Karpas-422 (cell line): ENCODE measurements around the gene RYR2. TPM values are rescaled to one million over a fixed set of nuclear protein-coding genes. Genes with fewer than 3 reads are reported as not detected.

Experiments used
- DNase-seq: peaks from one replicate; pipeline ENCODE4 v3.0.0-alpha.2; 2015
- H2AFZ ChIP-seq: fragments of 200-600 bp; sonication (generic); 2 replicates; pipeline ENCODE4 v1.6.1; 2014; ENCODE audit warnings: antibody characterized with exemption, low read length, mixed read lengths
- H3K27ac ChIP-seq: fragments of 200-600 bp; sonication (generic); 2 replicates; pipeline ENCODE4 v1.5.1; 2014; ENCODE audit warnings: mild to moderate bottlenecking, low read length, moderate library complexity
- H3K27me3 ChIP-seq: fragments of 200-600 bp; sonication (generic); 2 replicates; pipeline ENCODE4 v1.6.1; 2014; ENCODE audit warnings: low read length, mixed read lengths
- H3K36me3 ChIP-seq: fragments of 200-600 bp; sonication (generic); 2 replicates; pipeline ENCODE4 v1.6.1; 2014; ENCODE audit warnings: low read length, mixed read lengths; ENCODE audit not compliant: insufficient read depth
- H3K4me1 ChIP-seq: fragments of 200-600 bp; sonication (generic); 2 replicates; pipeline ENCODE4 v1.6.1; 2014; ENCODE audit warnings: mild to moderate bottlenecking, low read length, mixed read lengths
- H3K4me2 ChIP-seq: fragments of 200-600 bp; sonication (generic); 2 replicates; pipeline ENCODE4 v1.6.1; 2014; ENCODE audit warnings: low read length, low read depth, mild to moderate bottlenecking; ENCODE audit not compliant: poor library complexity, severe bottlenecking
- H3K4me3 ChIP-seq: fragments of 200-600 bp; sonication (generic); 2 replicates; pipeline ENCODE4 v1.5.1; 2014; ENCODE audit warnings: mild to moderate bottlenecking, antibody characterized with exemption, low read length, mixed read lengths
- H3K79me2 ChIP-seq: fragments of 200-600 bp; sonication (generic); 2 replicates; pipeline ENCODE4 v1.6.1; 2014; ENCODE audit warnings: mild to moderate bottlenecking, low read length, mixed read lengths
- H3K9ac ChIP-seq: fragments of 200-600 bp; sonication (generic); 2 replicates; pipeline ENCODE4 v1.6.0; 2014; ENCODE audit warnings: low read length
- H3K9me2 ChIP-seq: fragments of 200-600 bp; sonication (generic), shearing (Covaris generic); replicated peaks from 2 replicates; pipeline ENCODE4 v1.6.0; 2014; ENCODE audit warnings: mild to moderate bottlenecking, low read length, moderate library complexity; ENCODE audit not compliant: insufficient read depth
- H3K9me3 ChIP-seq: fragments of 300-700, 200-600 bp; sonication (generic); 2 replicates; pipeline ENCODE4 v1.6.1; 2014; ENCODE audit warnings: low read length, mixed read lengths
- H4K20me1 ChIP-seq: fragments of 200-600 bp; sonication (generic); 2 replicates; pipeline ENCODE4 v1.6.1; 2014; ENCODE audit warnings: mild to moderate bottlenecking, antibody characterized with exemption, low read length, low read depth; ENCODE audit not compliant: insufficient read depth
- total RNA-seq: library from RNA; depleted of rRNA; stranded (reverse); fragments of >200 nt; shearing (Covaris generic); gene quantifications from 2 replicates; pipeline ENCODE4 v1.2.3, GENCODE V29; 2014; ENCODE audit warnings: low replicate concordance

The RYR2 gene
- total RNA-seq, 1 experiment from 2014 or later = not detected

DNA sequence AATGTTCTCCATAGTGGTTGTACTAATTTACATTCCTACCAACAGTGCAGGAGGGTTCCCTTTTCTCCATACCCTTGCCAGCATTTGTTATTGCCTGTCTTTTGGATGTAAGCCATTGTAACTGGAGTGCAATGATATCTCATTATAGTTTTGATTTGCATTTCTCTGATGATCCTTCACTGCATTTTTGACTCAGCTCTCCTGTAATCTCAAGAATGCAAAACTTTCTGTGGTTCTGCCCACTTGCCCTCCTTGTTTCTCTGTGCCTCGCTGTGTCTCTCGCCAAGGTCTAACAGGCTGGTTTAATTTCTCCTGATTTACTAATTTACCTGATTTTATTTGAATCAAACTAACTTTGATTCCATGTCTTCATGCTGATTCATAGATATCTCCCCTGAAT lies 440.8 kb downstream of the RYR2 start:
- no peak overlapping the region for H3K4me3 ChIP-seq
- no peak overlapping the region for H2AFZ ChIP-seq
- DNase-seq = no peak
- H3K79me2 ChIP-seq = no peaks in the 10 kb centered on the region
- no peak overlapping the region for H3K27ac ChIP-seq
- H3K4me2 ChIP-seq = no peak overlapping the region
- no peaks in the 10 kb centered on the region for H3K9me3 ChIP-seq
- no peaks in the 10 kb centered on the region for H3K4me1 ChIP-seq
- no peaks in the 10 kb centered on the region for H3K9me2 ChIP-seq
- H4K20me1 ChIP-seq = no peaks in the 10 kb centered on the region
- no peak overlapping the region for H3K9ac ChIP-seq
- no peaks in the 10 kb centered on the region for H3K36me3 ChIP-seq
- H3K27me3 ChIP-seq = no peaks in the 10 kb centered on the region

DNA sequence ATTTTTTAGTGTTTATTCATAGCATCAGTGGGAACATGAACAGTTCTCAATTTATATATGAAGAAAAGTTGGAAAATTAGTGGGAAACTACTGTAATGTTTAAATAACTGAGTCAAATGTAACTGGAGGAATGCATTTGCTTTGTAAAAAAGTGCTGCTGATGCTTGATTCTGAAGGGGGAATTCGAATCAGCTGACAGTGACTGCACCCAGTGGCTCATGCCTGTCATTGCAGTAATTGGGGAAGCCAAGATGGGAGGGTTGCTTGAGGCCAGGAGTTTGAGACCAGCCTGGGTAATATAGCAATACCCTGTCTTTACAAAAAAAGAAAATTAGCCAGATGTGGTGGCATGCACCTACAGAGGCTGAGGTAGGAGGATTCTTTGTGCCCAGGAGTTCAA lies 450.4 kb downstream of the RYR2 start:
- Histone ChIP-seq H3K9me3 (no peaks in the 10 kb centered on the region), H3K4me3 (no peak overlapping the region), H4K20me1 (no peaks in the 10 kb centered on the region), H2AFZ (no peak overlapping the region), H3K9ac (no peak overlapping the region), H3K27me3 (no peaks in the 10 kb centered on the region), H3K4me1 (no peaks in the 10 kb centered on the region), H3K4me2 (no peak overlapping the region), H3K36me3 (no peaks in the 10 kb centered on the region), H3K27ac (no peak overlapping the region), H3K9me2 (no peaks in the 10 kb centered on the region), H3K79me2 (no peaks in the 10 kb centered on the region)
- peak; percentile 41 for DNase-seq

DNA sequence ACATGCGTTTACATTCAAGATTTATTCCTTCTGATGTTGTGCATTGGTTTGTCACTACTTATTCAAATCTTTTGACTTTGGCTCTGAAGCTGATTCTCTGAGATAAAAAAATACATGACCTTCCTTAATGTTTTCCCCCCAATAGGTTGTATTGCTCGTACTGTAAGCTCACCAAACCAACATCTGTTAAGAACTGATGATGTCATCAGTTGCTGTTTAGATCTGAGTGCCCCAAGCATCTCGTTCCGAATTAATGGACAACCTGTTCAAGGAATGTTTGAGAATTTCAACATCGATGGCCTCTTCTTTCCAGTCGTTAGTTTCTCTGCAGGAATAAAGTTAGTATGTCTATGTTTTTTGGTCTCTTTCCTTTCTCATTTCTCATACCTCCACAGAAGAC lies 458.6 kb downstream of the RYR2 start:
- no peaks in the 10 kb centered on the region for H4K20me1 ChIP-seq
- DNase-seq = no peak
- no peak overlapping the region for H2AFZ ChIP-seq
- no peak overlapping the region for H3K4me2 ChIP-seq
- H3K79me2 ChIP-seq = no peaks in the 10 kb centered on the region
- H3K27me3 ChIP-seq = no peaks in the 10 kb centered on the region
- no peak overlapping the region for H3K9ac ChIP-seq
- no peaks in the 10 kb centered on the region for H3K9me2 ChIP-seq
- no peaks in the 10 kb centered on the region for H3K36me3 ChIP-seq
- no peak overlapping the region for H3K4me3 ChIP-seq
- H3K4me1 ChIP-seq = no peaks in the 10 kb centered on the region
- no peaks in the 10 kb centered on the region for H3K9me3 ChIP-seq
- H3K27ac ChIP-seq = no peak overlapping the region

DNA sequence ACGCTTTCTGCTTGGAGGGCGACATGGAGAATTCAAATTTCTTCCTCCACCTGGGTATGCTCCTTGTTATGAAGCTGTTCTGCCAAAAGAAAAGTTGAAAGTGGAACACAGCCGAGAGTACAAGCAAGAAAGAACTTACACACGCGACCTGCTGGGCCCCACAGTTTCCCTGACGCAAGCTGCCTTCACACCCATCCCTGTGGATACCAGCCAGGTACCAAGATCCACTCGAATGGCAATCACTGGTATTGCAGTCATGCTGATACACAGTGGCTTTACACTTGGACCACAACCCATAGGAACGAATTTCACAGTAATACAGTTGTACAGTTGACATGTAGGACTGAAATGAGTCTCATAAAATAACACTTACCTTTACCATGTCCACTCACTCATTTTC lies 461.3 kb downstream of the RYR2 start:
- no peaks in the 10 kb centered on the region for H3K27me3 ChIP-seq
- H3K9ac ChIP-seq = no peak overlapping the region
- H3K9me3 ChIP-seq = no peaks in the 10 kb centered on the region
- no peak overlapping the region for H3K27ac ChIP-seq
- H3K4me1 ChIP-seq = no peaks in the 10 kb centered on the region
- H4K20me1 ChIP-seq = no peaks in the 10 kb centered on the region
- no peak for DNase-seq
- no peak overlapping the region for H3K4me2 ChIP-seq
- no peaks in the 10 kb centered on the region for H3K79me2 ChIP-seq
- no peaks in the 10 kb centered on the region for H3K9me2 ChIP-seq
- H2AFZ ChIP-seq = no peak overlapping the region
- no peak overlapping the region for H3K4me3 ChIP-seq
- no peaks in the 10 kb centered on the region for H3K36me3 ChIP-seq

DNA sequence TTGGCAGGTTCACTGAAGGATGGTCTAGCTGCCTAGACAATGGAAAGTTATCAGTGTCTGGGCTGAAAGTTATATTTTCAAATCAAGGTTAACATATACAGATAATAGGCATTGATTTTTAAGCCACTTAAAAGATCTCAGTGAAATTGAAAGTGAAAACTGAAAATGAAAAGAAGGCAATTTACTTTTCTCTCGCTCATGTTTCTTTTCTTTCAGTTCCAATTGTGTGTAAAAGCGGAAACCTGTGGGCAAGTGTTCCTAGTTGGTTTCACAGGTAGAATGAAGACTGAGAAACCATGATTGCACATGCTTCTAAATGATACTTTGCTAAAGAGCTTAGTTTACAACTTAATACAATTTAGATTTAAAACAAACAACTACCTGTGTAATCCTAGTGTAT lies 465.0 kb downstream of the RYR2 start:
- Histone ChIP-seq H3K9ac (no peak overlapping the region), H3K79me2 (no peaks in the 10 kb centered on the region), H3K4me2 (no peak overlapping the region), H3K36me3 (no peaks in the 10 kb centered on the region), H3K9me3 (no peaks in the 10 kb centered on the region), H3K9me2 (no peaks in the 10 kb centered on the region), H3K27me3 (no peaks in the 10 kb centered on the region), H3K27ac (no peak overlapping the region), H4K20me1 (no peaks in the 10 kb centered on the region), H2AFZ (no peak overlapping the region), H3K4me1 (no peaks in the 10 kb centered on the region), H3K4me3 (no peak overlapping the region)
- no peak for DNase-seq

DNA sequence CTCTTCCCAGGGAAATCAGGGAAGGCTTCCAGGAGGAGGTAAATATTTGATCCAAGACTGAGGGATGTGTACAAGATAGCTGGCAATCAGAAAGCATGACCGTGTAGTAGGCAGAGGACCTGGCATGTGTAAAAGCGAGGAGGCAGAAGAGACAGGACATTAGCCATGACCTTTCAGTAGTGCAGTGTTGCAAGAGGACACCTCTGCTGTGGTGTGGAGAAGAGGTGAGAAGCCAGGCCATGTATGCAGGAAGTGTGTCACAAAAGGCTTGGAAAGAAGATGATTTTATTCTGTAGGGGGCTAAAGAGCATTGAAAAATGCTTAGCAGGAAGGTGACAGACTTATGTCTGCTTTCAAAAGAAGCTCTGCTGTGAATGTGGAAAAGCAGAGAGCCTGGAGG lies 467.8 kb downstream of the RYR2 start:
- Histone ChIP-seq H3K9ac (no peak overlapping the region), H3K4me2 (no peak overlapping the region), H4K20me1 (no peaks in the 10 kb centered on the region), H3K9me3 (no peaks in the 10 kb centered on the region), H3K27ac (no peak overlapping the region), H3K27me3 (no peaks in the 10 kb centered on the region), H3K4me1 (no peaks in the 10 kb centered on the region), H3K79me2 (no peaks in the 10 kb centered on the region), H3K36me3 (no peaks in the 10 kb centered on the region), H2AFZ (no peak overlapping the region), H3K9me2 (no peaks in the 10 kb centered on the region), H3K4me3 (no peak overlapping the region)
- no peak for DNase-seq

DNA sequence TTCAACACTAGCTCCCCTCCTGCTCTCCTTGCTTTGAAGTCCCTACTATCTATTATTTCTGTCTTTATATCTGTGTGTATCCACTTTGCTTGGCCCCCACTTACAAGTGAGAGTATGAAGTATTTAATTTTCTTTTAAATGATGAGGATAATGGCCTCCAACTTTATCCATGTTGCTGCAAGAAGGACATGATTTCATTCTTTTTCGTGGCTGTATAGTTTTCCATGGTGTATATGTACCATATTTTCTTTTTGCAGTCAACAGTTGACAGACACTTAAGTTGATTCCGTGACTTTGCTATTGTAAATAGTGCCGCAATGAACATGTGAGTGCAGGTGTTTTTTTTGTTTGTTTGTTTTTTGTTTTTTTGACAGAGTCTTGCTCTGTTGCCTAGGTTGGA lies 483.1 kb downstream of the RYR2 start:
- Histone ChIP-seq H3K9ac (no peak overlapping the region), H4K20me1 (no peaks in the 10 kb centered on the region), H3K4me1 (no peaks in the 10 kb centered on the region), H3K27ac (no peak overlapping the region), H3K79me2 (no peaks in the 10 kb centered on the region), H2AFZ (no peak overlapping the region), H3K27me3 (no peaks in the 10 kb centered on the region), H3K4me2 (no peak overlapping the region), H3K36me3 (no peaks in the 10 kb centered on the region), H3K4me3 (no peak overlapping the region), H3K9me3 (no peaks in the 10 kb centered on the region), H3K9me2 (no peaks in the 10 kb centered on the region)
- no peak for DNase-seq

DNA sequence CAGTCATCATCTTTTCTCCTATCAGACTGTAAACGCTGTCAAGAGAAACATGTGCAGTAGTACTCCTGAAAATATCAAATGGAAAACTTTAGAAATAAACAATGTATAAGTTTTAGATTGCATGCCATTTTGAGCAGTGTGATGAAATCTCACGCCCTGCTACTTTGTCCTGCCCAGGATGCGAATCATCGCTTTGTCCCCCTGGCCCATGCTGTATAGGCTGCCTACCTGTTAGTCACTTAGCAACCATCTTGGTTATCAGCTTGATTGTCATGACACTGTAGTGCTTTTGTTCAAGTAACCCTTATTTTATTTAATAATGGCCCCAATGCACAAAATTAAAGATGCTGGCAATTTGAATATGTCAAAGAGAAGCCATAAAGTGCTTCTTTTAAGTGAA lies 485.8 kb downstream of the RYR2 start:
- Histone ChIP-seq H3K4me2 (no peak overlapping the region), H4K20me1 (no peaks in the 10 kb centered on the region), H3K4me1 (no peaks in the 10 kb centered on the region), H2AFZ (no peak overlapping the region), H3K27ac (no peak overlapping the region), H3K4me3 (no peak overlapping the region), H3K9me2 (no peaks in the 10 kb centered on the region), H3K36me3 (no peaks in the 10 kb centered on the region), H3K9ac (no peak overlapping the region), H3K27me3 (no peaks in the 10 kb centered on the region), H3K9me3 (no peaks in the 10 kb centered on the region), H3K79me2 (no peaks in the 10 kb centered on the region)
- DNase-seq = no peak

DNA sequence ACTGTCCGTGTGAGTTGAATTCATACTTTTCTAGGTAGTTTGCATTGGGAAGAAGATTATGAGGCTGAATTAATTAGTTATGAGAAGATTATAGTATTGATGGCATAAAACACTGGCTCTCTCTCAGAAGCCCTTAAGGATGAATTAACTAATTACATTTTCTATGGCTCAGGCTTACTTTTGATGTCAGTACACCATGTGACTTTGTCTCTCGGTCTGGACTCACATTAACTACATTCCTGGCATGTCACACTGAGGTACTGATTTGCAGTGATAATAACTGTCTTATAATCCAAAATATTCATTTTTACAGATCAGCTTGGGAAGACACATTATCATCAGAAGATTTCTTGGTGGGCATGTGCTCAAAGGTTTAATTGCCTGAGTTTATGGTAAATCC lies 486.6 kb downstream of the RYR2 start:
- Histone ChIP-seq H2AFZ (no peak overlapping the region), H3K9me2 (no peaks in the 10 kb centered on the region), H3K36me3 (no peaks in the 10 kb centered on the region), H3K27me3 (no peaks in the 10 kb centered on the region), H3K9ac (no peak overlapping the region), H3K79me2 (no peaks in the 10 kb centered on the region), H3K4me2 (no peak overlapping the region), H3K27ac (no peak overlapping the region), H3K4me1 (no peaks in the 10 kb centered on the region), H3K9me3 (no peaks in the 10 kb centered on the region), H3K4me3 (no peak overlapping the region), H4K20me1 (no peaks in the 10 kb centered on the region)
- no peak for DNase-seq
